ENCODE data around the gene C1QL1. TPM values are rescaled to one million over a fixed set of nuclear protein-coding genes. Genes with fewer than 3 reads are reported as not detected.
A peak's percentile ranks its signal among the peaks of the same experiment; 100 is the strongest.

The C1QL1 gene
- total and polyA plus RNA-seq, 2 of the 13 experiments (the other 11 are each of a cell fraction or from before 2014, with no cell fraction given): 0.11 TPM

DNA sequence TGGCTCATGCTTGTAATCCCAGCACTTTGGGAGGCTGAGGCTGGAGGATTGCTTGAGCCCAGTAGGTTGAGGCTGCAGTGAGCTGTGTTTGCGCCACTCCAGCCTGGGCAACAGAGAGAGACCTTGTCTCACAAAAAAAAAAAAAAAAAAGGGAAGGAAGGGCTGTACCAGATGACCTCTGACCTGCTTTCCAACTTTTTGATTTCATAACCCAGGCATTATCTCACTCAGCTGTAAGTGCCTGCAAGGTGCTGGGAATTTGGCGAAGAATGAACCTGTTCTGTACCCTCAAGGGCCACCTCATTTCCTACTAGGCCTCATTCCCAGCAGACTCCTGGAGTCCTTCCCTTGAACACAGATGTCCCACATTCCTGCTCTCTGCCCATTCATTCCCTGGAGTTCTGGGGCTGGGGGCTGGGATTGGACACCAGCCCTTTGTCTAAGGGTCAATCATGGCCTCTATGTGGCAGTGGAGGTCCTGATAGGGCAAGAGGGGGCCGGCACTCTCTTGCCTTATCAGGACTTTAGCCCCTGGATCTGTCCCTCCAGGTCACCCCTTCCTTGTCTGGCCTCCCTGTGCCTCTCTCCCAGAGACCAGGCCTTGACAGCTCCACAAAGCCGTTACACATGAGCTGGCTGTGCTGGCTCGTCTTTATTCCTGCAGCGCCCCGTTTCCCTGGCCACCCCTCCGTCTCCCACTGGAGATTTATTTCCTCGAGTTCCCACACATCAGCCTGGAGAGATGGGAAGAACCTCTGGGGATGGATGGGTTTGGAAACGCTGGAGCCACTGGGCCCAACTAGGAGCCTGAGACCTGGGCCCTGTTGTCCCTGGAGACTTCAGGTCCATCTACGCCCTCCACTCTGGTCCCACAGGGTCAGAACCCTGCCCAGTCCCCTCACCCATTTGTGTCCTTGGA, 52.0 kb downstream of the C1QL1 start (continued):
- 0 out of 2 replicates have a peak, but pooled peaks have one; percentile 6 for TF ChIP-seq HNF4G (IDR thresholded peaks at IDR 0.05; ENCODE audit: borderline replicate concordance, low read depth, low read length)
- no peak for TF ChIP-seq HNF4G (CRISPR knock-in tag; IDR thresholded peaks at IDR 0.05; ENCODE audit: borderline replicate concordance, low read depth)
- no peak for TF ChIP-seq ZNF776 (CRISPR knock-in tag; IDR thresholded peaks at IDR 0.05)
- TF ChIP-seq PPARG (CRISPR knock-in tag; conservative IDR thresholded peaks at IDR 0.05): peak; percentile 76
- no peak for TF ChIP-seq JUND (CRISPR knock-in tag; IDR thresholded peaks at IDR 0.05)
- TF ChIP-seq, protein P1, sequence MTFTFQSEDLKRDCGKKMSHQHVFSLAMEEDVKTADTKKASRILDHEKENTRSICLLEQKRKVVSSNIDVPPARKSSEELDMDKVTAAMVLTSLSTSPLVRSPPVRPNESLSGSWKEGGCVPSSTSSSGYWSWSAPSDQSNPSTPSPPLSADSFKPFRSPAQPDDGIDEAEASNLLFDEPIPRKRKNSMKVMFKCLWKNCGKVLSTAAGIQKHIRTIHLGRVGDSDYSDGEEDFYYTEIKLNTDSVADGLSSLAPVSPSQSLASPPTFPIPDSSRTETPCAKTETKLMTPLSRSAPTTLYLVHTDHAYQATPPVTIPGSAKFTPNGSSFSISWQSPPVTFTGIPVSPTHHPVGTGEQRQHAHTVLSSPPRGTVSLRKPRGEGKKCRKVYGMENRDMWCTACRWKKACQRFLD (CRISPR knock-in tag; IDR thresholded peaks at IDR 0.05; ENCODE audit: borderline replicate concordance): 0 out of 2 replicates have a peak, but pooled peaks have one; percentile 35
- peak; percentile 69; the same call in 1 of the 2 replicates for TF ChIP-seq ZMYM3 (CRISPR knock-in tag; IDR thresholded peaks at IDR 0.05)
- no peak for TF ChIP-seq NR1H2 (CRISPR knock-in tag; IDR thresholded peaks at IDR 0.05; ENCODE audit: borderline replicate concordance, low read depth)
- peak; percentile 16 for TF ChIP-seq SKI (IDR thresholded peaks at IDR 0.05; ENCODE audit: partially characterized antibody)
- TF ChIP-seq ZNF782 (CRISPR knock-in tag; IDR thresholded peaks at IDR 0.05; ENCODE audit: borderline replicate concordance): 0 out of 2 replicates have a peak, but pooled peaks have one; percentile 67
- peak; percentile 81 for TF ChIP-seq NR2C2 (CRISPR knock-in tag; IDR thresholded peaks at IDR 0.05; ENCODE audit: borderline replicate concordance)
- no peak for TF ChIP-seq KLF6 (CRISPR knock-in tag; IDR thresholded peaks at IDR 0.05)
- TF ChIP-seq RXRA (CRISPR knock-in tag; IDR thresholded peaks at IDR 0.05): peak; percentile 7; the same call in 1 of the 2 replicates
- peak in 1 of 2 experiments; percentile 29; a peak in 1 of 4 replicates for TF ChIP-seq POLR2A (IDR thresholded peaks at IDR 0.05; ENCODE audit: insufficient read depth in 1 of 2, low read depth in 2 of 2, low read length in 2 of 2)
- 0 out of 2 replicates have a peak, but pooled peaks have one; percentile 5 for TF ChIP-seq CHD4 (IDR thresholded peaks at IDR 0.05; ENCODE audit: borderline replicate concordance, low read length)
- TF ChIP-seq, protein P2, sequence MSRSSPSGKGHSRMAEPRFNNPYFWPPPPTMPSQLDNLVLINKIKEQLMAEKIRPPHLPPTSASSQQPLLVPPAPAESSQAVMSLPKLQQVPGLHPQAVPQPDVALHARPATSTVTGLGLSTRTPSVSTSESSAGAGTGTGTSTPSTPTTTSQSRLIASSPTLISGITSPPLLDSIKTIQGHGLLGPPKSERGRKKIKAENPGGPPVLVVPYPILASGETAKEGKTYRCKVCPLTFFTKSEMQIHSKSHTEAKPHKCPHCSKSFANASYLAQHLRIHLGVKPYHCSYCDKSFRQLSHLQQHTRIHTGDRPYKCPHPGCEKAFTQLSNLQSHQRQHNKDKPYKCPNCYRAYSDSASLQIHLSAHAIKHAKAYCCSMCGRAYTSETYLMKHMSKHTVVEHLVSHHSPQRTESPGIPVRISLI (CRISPR knock-in tag; IDR thresholded peaks at IDR 0.05; ENCODE audit: borderline replicate concordance): peak; percentile 87
- 0 out of 2 replicates have a peak, but pooled peaks have one; percentile 60 for TF ChIP-seq MTA1 (CRISPR knock-in tag; IDR thresholded peaks at IDR 0.05; ENCODE audit: borderline replicate concordance)
- 0 out of 2 replicates have a peak, but pooled peaks have one; percentile 40 for TF ChIP-seq SP2 (CRISPR knock-in tag; IDR thresholded peaks at IDR 0.05)
- TF ChIP-seq FOXK1 (CRISPR knock-in tag; IDR thresholded peaks at IDR 0.05; ENCODE audit: borderline replicate concordance, low read depth): peak; percentile 21; the same call in 1 of the 2 replicates
- 0 out of 2 replicates have a peak, but pooled peaks have one; percentile 20 for TF ChIP-seq ZNF430 (CRISPR knock-in tag; IDR thresholded peaks at IDR 0.05)
- TF ChIP-seq, protein P3, sequence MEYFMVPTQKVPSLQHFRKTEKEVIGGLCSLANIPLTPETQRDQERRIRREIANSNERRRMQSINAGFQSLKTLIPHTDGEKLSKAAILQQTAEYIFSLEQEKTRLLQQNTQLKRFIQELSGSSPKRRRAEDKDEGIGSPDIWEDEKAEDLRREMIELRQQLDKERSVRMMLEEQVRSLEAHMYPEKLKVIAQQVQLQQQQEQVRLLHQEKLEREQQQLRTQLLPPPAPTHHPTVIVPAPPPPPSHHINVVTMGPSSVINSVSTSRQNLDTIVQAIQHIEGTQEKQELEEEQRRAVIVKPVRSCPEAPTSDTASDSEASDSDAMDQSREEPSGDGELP (IDR thresholded peaks at IDR 0.05; ENCODE audit: borderline replicate concordance, low read depth): 0 out of 2 replicates have a peak, but pooled peaks have one; percentile 17
- TF ChIP-seq CEBPG (CRISPR knock-in tag; IDR thresholded peaks at IDR 0.05): 0 out of 2 replicates have a peak, but pooled peaks have one; percentile 25
- TF ChIP-seq, protein P4, sequence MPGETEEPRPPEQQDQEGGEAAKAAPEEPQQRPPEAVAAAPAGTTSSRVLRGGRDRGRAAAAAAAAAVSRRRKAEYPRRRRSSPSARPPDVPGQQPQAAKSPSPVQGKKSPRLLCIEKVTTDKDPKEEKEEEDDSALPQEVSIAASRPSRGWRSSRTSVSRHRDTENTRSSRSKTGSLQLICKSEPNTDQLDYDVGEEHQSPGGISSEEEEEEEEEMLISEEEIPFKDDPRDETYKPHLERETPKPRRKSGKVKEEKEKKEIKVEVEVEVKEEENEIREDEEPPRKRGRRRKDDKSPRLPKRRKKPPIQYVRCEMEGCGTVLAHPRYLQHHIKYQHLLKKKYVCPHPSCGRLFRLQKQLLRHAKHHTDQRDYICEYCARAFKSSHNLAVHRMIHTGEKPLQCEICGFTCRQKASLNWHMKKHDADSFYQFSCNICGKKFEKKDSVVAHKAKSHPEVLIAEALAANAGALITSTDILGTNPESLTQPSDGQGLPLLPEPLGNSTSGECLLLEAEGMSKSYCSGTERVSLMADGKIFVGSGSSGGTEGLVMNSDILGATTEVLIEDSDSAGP (CRISPR knock-in tag; IDR thresholded peaks at IDR 0.05; ENCODE audit: borderline replicate concordance): peak; percentile 29; the same call in 1 of the 2 replicates

Measured in HepG2 (cell line).